Smooth muscle cell (in vitro differentiated cells): ENCODE results near the gene RERE. TPM values are rescaled to one million over a fixed set of nuclear protein-coding genes. Genes with fewer than 3 reads are reported as not detected.

Experiments
- DNase-seq: peaks from one replicate; lab custom pipeline; 2025; ENCODE audit not compliant: unreplicated experiment; lab: John Stamatoyannopoulos, UW
- H2AFZ ChIP-seq: fragments of 200-600 bp; sonication (generic); 2 replicates; pipeline ENCODE4 v1.6.0; 2016; ENCODE audit warnings: antibody characterized with exemption, low read depth, mild to moderate bottlenecking
- H3F3A ChIP-seq: fragments of 200-600 bp; sonication (generic); 2 replicates; pipeline ENCODE4 v1.6.0; 2017; ENCODE audit warnings: antibody characterized with exemption, low read depth
- H3K27ac ChIP-seq: fragments of 200-600 bp; sonication (generic); 2 replicates; pipeline ENCODE4 v1.5.1; 2016; ENCODE audit warnings: low read depth, mild to moderate bottlenecking
- H3K27me3 ChIP-seq: fragments of 200-600 bp; sonication (generic); 2 replicates; pipeline ENCODE4 v1.6.1; 2016; ENCODE audit warnings: low read depth, mild to moderate bottlenecking
- H3K36me3 ChIP-seq: fragments of 200-600 bp; sonication (generic); 2 replicates; pipeline ENCODE4 v1.5.1; 2016; ENCODE audit warnings: low read depth
- H3K4me1 ChIP-seq: fragments of 200-600 bp; sonication (generic); 2 replicates; pipeline ENCODE4 v1.5.1; 2016; ENCODE audit warnings: low read depth
- H3K4me2 ChIP-seq: fragments of 200-600 bp; sonication (generic); 2 replicates; pipeline ENCODE4 v1.6.0; 2016; ENCODE audit warnings: mild to moderate bottlenecking
- H3K4me3 ChIP-seq: fragments of 200-600 bp; sonication (generic); 2 replicates; pipeline ENCODE4 v1.5.1; 2016; ENCODE audit warnings: mild to moderate bottlenecking
- H3K79me2 ChIP-seq: fragments of 200-600 bp; sonication (generic); 2 replicates; pipeline ENCODE4 v1.6.0; 2016; ENCODE audit warnings: low read depth, mild to moderate bottlenecking
- H3K9ac ChIP-seq: fragments of 200-600 bp; sonication (generic); 2 replicates; pipeline ENCODE4 v1.6.0; 2016; ENCODE audit warnings: low read depth
- H3K9me3 ChIP-seq: fragments of 200-600 bp; sonication (generic); replicated peaks from 2 replicates; pipeline ENCODE4 v1.5.1; 2016; ENCODE audit warnings: low read depth
- H4K20me1 ChIP-seq: fragments of 200-600 bp; sonication (generic); 2 replicates; pipeline ENCODE4 v1.6.0; 2016; ENCODE audit warnings: low read depth
- WGBS: methylation state at CpG from one replicate; pipeline ENCODE4 v1.1.7; 2016; ENCODE audit warnings: low lambda C conversion rate; 5-methylcytosine and 5-hydroxymethylcytosine counted together
- polyA plus RNA-seq: library from polyadenylated mRNA; unstranded; fragments of >200 nt; fragmentation: Nextera tagmentation; extraction: Ambion mirVana; gene quantifications from 2 replicates; pipeline ENCODE4 v1.2.1, GENCODE V29; 2016
- total RNA-seq: library from RNA; depleted of rRNA; stranded (reverse); fragments of >200 nt; gene quantifications from 2 replicates; pipeline ENCODE4 v1.2.3, GENCODE V29; 2014
- TF ChIP-seq, protein P1 (sequence below): fragments of 200-600 bp; sonication (generic); IDR thresholded peaks from 2 replicates; pipeline ENCODE4 v1.5.1; 2017; ENCODE audit warnings: borderline replicate concordance, mild to moderate bottlenecking, antibody characterized with exemption; ENCODE audit not compliant: insufficient read depth, poor library complexity, severe bottlenecking

The RERE gene
- total and polyA plus RNA-seq, 2 experiments from 2014 or later = 45.6 to 59.2 TPM

DNA sequence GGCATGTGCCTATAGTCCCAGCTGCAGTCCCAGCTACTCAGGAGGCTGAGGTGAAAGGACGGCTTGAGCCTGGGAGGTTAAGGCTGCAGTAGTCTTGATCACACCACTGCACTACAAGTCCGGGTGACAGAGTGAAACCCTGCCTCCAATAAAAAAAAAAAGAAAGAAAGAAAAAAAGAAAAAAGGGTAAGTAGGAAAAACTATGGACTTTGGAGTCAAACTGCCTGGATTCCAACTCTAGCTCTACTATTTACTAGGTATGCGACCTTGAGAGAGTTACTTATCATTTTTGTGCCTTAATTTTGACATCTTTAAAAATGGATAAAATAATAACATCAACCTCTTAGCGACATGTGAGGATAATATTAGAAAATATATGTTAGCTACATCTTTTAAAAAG is 348.7 kb downstream of the RERE start:
- no peaks in the 10 kb centered on the region for H3K27me3 ChIP-seq
- peaks cover 25% of the 10 kb centered on the region for H3F3A ChIP-seq
- 92% methylated on average over 4 of the region's 4 CpGs for WGBS
- no peak overlapping the region for H2AFZ ChIP-seq
- DNase-seq = no peak
- peaks cover 54% of the 10 kb centered on the region for H4K20me1 ChIP-seq
- no peak overlapping the region for H3K4me2 ChIP-seq
- no peak overlapping the region for H3K9ac ChIP-seq
- no peak overlapping the region for H3K4me3 ChIP-seq
- no peaks in the 10 kb centered on the region for H3K9me3 ChIP-seq
- no peak overlapping the region for H3K27ac ChIP-seq
- peaks cover 49% of the 10 kb centered on the region for H3K79me2 ChIP-seq
- H3K4me1 ChIP-seq = peaks cover 13% of the 10 kb centered on the region
- TF ChIP-seq, protein P1, sequence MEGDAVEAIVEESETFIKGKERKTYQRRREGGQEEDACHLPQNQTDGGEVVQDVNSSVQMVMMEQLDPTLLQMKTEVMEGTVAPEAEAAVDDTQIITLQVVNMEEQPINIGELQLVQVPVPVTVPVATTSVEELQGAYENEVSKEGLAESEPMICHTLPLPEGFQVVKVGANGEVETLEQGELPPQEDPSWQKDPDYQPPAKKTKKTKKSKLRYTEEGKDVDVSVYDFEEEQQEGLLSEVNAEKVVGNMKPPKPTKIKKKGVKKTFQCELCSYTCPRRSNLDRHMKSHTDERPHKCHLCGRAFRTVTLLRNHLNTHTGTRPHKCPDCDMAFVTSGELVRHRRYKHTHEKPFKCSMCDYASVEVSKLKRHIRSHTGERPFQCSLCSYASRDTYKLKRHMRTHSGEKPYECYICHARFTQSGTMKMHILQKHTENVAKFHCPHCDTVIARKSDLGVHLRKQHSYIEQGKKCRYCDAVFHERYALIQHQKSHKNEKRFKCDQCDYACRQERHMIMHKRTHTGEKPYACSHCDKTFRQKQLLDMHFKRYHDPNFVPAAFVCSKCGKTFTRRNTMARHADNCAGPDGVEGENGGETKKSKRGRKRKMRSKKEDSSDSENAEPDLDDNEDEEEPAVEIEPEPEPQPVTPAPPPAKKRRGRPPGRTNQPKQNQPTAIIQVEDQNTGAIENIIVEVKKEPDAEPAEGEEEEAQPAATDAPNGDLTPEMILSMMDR = no peak
- H3K36me3 ChIP-seq = no peaks in the 10 kb centered on the region

DNA sequence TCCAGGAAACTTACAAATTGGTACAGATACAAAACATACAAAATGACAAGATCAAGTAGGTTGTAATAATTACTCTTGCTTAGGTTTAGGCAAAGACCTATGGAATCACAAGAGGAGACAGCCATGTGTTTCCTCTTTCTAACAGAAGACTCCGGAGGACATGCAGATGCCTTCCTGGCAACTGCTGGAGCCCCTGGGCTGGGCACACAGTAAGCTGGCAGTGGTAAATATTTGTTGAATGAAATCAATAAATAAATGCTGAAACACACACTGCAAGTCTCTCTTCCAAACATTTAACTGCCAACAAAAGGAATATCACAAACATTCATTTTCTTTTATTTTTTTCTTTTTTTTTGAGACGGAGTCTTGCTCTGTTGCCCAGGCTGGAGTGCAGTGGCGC is 350.1 kb downstream of the RERE start:
- DNase-seq = no peak
- Histone ChIP-seq H2AFZ (no peak overlapping the region), H3K79me2 (peaks cover 44% of the 10 kb centered on the region), H3K27me3 (no peaks in the 10 kb centered on the region), H3K9ac (no peak overlapping the region), H3K36me3 (no peaks in the 10 kb centered on the region), H3K4me1 (peaks cover 20% of the 10 kb centered on the region), H3K4me3 (no peak overlapping the region), H3K27ac (no peak overlapping the region), H3K9me3 (no peaks in the 10 kb centered on the region), H3K4me2 (no peak overlapping the region), H3F3A (peaks cover 25% of the 10 kb centered on the region), H4K20me1 (peaks cover 51% of the 10 kb centered on the region)
- WGBS = 80% methylated on average over 3 of the region's 3 CpGs
- TF ChIP-seq, protein P1 = no peak

DNA sequence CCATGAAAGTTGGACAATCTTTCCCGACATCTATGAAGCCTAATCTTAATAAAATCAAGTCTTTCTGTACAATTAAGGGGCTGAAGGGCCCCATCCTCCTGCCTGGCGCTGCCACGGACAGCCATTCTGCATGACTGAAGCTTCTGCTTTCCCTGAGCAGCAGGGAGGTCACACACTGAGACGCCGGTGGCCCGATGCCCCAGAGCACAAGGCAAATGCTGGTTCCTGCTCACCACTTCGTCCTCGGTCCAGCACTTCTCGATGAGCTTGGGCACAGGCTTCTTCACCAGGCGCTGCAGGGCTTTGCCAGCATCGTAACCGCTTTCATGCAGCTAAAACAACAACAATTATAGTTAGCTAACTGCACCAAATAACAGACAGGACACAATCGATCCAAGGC is 351.7 kb downstream of the RERE start:
- Histone ChIP-seq H3K4me2 (no peak overlapping the region), H2AFZ (no peak overlapping the region), H3K27ac (no peak overlapping the region)

DNA sequence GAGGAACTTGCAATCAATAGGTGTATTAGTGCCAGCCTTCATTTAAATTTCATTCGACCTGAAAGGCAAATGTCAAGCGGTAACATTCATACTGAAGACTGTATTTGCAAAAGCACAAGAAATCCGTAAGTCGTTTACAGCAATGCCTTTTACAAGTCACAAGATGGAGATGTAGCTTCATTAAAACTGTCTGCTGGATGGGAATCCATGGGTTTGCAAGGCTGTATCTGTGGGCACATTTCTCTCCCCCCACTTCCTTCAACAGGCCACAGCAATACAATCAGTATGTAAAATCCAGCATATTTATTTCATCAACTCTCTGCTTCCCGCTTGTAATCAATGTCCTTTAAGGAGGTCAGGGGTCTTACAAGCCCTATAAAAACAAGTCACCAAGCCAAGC is 352.4 kb downstream of the RERE start:
- Histone ChIP-seq H4K20me1 (peaks cover 51% of the 10 kb centered on the region), H3K36me3 (no peaks in the 10 kb centered on the region), H3K9me3 (no peaks in the 10 kb centered on the region), H3K4me3 (no peak overlapping the region), H2AFZ (no peak overlapping the region), H3K9ac (no peak overlapping the region), H3F3A (peaks cover 25% of the 10 kb centered on the region), H3K27ac (peak overlapping the region; percentile 78), H3K79me2 (peaks cover 50% of the 10 kb centered on the region), H3K4me2 (peak overlapping the region; percentile 73), H3K27me3 (no peaks in the 10 kb centered on the region), H3K4me1 (peaks cover 34% of the 10 kb centered on the region)
- 73% methylated on average over 5 of the region's 5 CpGs for WGBS
- TF ChIP-seq, protein P1 = peak; percentile 11
- no peak for DNase-seq

More for the DNA sequence above, 351.7 kb downstream of the RERE start:
- TF ChIP-seq, protein P1 = no peak
- DNase-seq = no peak
- peaks cover 48% of the 10 kb centered on the region for H3K79me2 ChIP-seq
- WGBS = 87% methylated on average over 13 of the region's 13 CpGs
- peaks cover 48% of the 10 kb centered on the region for H4K20me1 ChIP-seq
- H3F3A ChIP-seq = peaks cover 25% of the 10 kb centered on the region
- peaks cover 29% of the 10 kb centered on the region for H3K4me1 ChIP-seq
- no peaks in the 10 kb centered on the region for H3K27me3 ChIP-seq
- no peak overlapping the region for H3K9ac ChIP-seq
- no peaks in the 10 kb centered on the region for H3K9me3 ChIP-seq
- no peak overlapping the region for H3K4me3 ChIP-seq
- no peaks in the 10 kb centered on the region for H3K36me3 ChIP-seq
